GM23248 (cell line): ENCODE results near the gene ERBB4. TPM values are rescaled to one million over a fixed set of nuclear protein-coding genes. Genes with fewer than 3 reads are reported as not detected.
A peak's percentile ranks its signal among the peaks of the same experiment; 100 is the strongest.

Source experiments
- DNase-seq: peaks from one replicate; pipeline ENCODE4 v3.0.0-alpha.2; 2015
- H2AFZ ChIP-seq: fragments of 200-600 bp; sonication (generic); 2 replicates; pipeline ENCODE4 v1.6.1; 2016; ENCODE audit warnings: antibody characterized with exemption
- H3F3A ChIP-seq: fragments of 200-600 bp; sonication (generic); 2 replicates; pipeline ENCODE4 v1.6.1; 2016; ENCODE audit warnings: mild to moderate bottlenecking, antibody characterized with exemption, mixed run types; ENCODE audit not compliant: insufficient read depth
- H3K27ac ChIP-seq: fragments of 200-600 bp; sonication (generic); 2 replicates; pipeline ENCODE4 v1.5.1; 2016; ENCODE audit warnings: mild to moderate bottlenecking
- H3K27me3 ChIP-seq: fragments of 200-600 bp; sonication (generic); replicated peaks from 2 replicates; pipeline ENCODE4 v1.6.1; 2016; ENCODE audit warnings: mild to moderate bottlenecking; ENCODE audit not compliant: insufficient read depth
- H3K36me3 ChIP-seq: fragments of 200-600 bp; sonication (generic); 2 replicates; pipeline ENCODE4 v1.6.1; 2016; ENCODE audit warnings: low read depth, mild to moderate bottlenecking
- H3K4me1 ChIP-seq: fragments of 200-600 bp; sonication (generic); 2 replicates; pipeline ENCODE4 v1.6.1; 2016; ENCODE audit warnings: mild to moderate bottlenecking; ENCODE audit not compliant: insufficient read depth
- H3K4me2 ChIP-seq: fragments of 200-600 bp; sonication (generic); one replicate; pipeline ENCODE4 v1.6.1; 2016; ENCODE audit warnings: mild to moderate bottlenecking; ENCODE audit not compliant: unreplicated experiment
- H3K4me3 ChIP-seq: fragments of 200-600 bp; sonication (generic); 2 replicates; pipeline ENCODE4 v1.5.1; 2016; ENCODE audit warnings: mild to moderate bottlenecking
- H3K79me2 ChIP-seq: fragments of 200-600 bp; sonication (generic); 2 replicates; pipeline ENCODE4 v1.6.1; 2016; ENCODE audit warnings: mild to moderate bottlenecking; ENCODE audit not compliant: insufficient read depth
- H3K9ac ChIP-seq: fragments of 200-600 bp; sonication (generic); 2 replicates; pipeline ENCODE4 v1.6.1; 2016; ENCODE audit warnings: mild to moderate bottlenecking
- H3K9me2 ChIP-seq: fragments of 200-600 bp; sonication (generic); 2 replicates; pipeline ENCODE4 v1.6.1; 2016; ENCODE audit warnings: mixed run types, mild to moderate bottlenecking, moderate library complexity; ENCODE audit not compliant: insufficient read depth
- H3K9me3 ChIP-seq: fragments of 200-600 bp; sonication (generic); one replicate; pipeline ENCODE4 v1.6.1; 2017; ENCODE audit warnings: low read depth
- H4K20me1 ChIP-seq: fragments of 200-600 bp; sonication (generic); 2 replicates; pipeline ENCODE4 v1.6.0; 2016; ENCODE audit not compliant: insufficient read depth
- EZH2 ChIP-seq: fragments of 200-600 bp; sonication (generic); IDR thresholded peaks from 2 replicates; pipeline ENCODE4 v1.6.1; 2018; ENCODE audit warnings: antibody characterized with exemption, mild to moderate bottlenecking; ENCODE audit not compliant: insufficient read depth, poor library complexity, severe bottlenecking
- EZH2phosphoT487 ChIP-seq: fragments of 200-600 bp; sonication (generic); IDR thresholded peaks from 2 replicates; pipeline ENCODE4 v1.6.1; 2018; ENCODE audit warnings: antibody characterized with exemption, moderate library complexity, mild to moderate bottlenecking, low read depth; ENCODE audit not compliant: insufficient read depth
- WGBS, 2 experiments: methylation state at CpG; one replicate each; pipeline ENCODE4 v1.1.6; 2015 to 2017; ENCODE audit warnings: low lambda C conversion rate in 2 of 2, low coverage in 1 of 2; ENCODE audit errors: missing lambda C conversion rate in 2 of 2; 5-methylcytosine and 5-hydroxymethylcytosine counted together
- in situ Hi-C: fragments of 300-500 bp; cut with MboI; formaldehyde crosslinking; loops from 2 replicates; pipeline ENCODE4 v1.15.0; 2020
- polyA plus RNA-seq: library from polyadenylated mRNA; unstranded; fragments of >200 nt; fragmentation: Nextera tagmentation; extraction: Ambion mirVana; gene quantifications from 2 replicates; pipeline ENCODE4 v1.2.1, GENCODE V29; 2016
- total RNA-seq: library from RNA; depleted of rRNA; stranded (reverse); fragments of >200 nt; shearing (Covaris generic); gene quantifications from 2 replicates; pipeline ENCODE4 v1.2.3, GENCODE V29; 2014

Gene ERBB4
- total and polyA plus RNA-seq, 2 experiments from 2014 or later: not detected

GRCh38 chr2:212531499-212531898, 7.1 kb downstream of the ERBB4 start:
- H4K20me1 ChIP-seq: no peaks in the 10 kb centered on the region
- TF ChIP-seq EZH2phosphoT487: no peak
- no peak for TF ChIP-seq EZH2
- no peaks in the 10 kb centered on the region for H3K79me2 ChIP-seq
- peaks cover 13% of the 10 kb centered on the region for H3K27me3 ChIP-seq
- H3K27ac ChIP-seq: no peak overlapping the region
- 88 to 100% methylated on average over 1 of the region's 1 CpG for WGBS, 2 experiments
- H3K4me3 ChIP-seq: no peak overlapping the region
- no peaks in the 10 kb centered on the region for H3K9me3 ChIP-seq
- no peaks in the 10 kb centered on the region for H3F3A ChIP-seq
- H2AFZ ChIP-seq: no peak overlapping the region
- no peak for DNase-seq
- in situ Hi-C loops: loop anchor here (25.0 kb wide), 1 partner anchor 369 kb away; no protein-coding TSS in a partner anchor
- H3K4me2 ChIP-seq: no peak overlapping the region
- H3K9ac ChIP-seq: no peak overlapping the region
- H3K9me2 ChIP-seq: no peaks in the 10 kb centered on the region
- no peaks in the 10 kb centered on the region for H3K4me1 ChIP-seq
- H3K36me3 ChIP-seq: no peaks in the 10 kb centered on the region

DNA sequence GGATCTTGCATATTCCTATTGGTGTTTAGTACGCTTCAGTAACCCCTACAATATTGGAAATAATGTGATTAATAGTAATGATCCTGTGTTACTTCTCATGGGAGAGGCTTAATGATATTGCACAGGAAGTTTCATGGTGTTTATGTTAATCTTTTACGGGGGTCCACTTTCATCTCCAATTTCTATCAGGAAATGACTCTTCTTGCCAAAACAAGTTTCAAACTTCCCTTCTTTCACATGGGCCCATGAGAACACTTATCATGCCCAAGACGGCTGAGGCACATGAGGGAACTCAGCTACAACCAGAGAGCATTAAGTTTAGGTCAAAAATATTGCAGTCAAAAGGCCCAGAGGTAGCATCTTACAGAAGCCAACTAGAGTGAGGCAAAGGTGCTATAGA, 7.6 kb downstream of the ERBB4 start:
- 52 to 58% methylated on average over 3 of the region's 3 CpGs for WGBS, 2 experiments
- Histone ChIP-seq H3K27me3 (peaks cover 8% of the 10 kb centered on the region), H2AFZ (no peak overlapping the region), H3K9me2 (no peaks in the 10 kb centered on the region), H3K9me3 (no peaks in the 10 kb centered on the region), H3K4me1 (no peaks in the 10 kb centered on the region), H3K4me3 (no peak overlapping the region), H3K36me3 (no peaks in the 10 kb centered on the region), H3F3A (no peaks in the 10 kb centered on the region), H3K27ac (no peak overlapping the region), H3K9ac (no peak overlapping the region), H4K20me1 (no peaks in the 10 kb centered on the region), H3K4me2 (no peak overlapping the region), H3K79me2 (no peaks in the 10 kb centered on the region)
- in situ Hi-C loops: loop anchor here (25.0 kb wide), 1 partner anchor 369 kb away; no protein-coding TSS in a partner anchor
- DNase-seq: no peak
- TF ChIP-seq EZH2 (no peak), EZH2phosphoT487 (no peak)

GRCh38 chr2:212530373-212530772, 8.2 kb downstream of the ERBB4 start:
- TF ChIP-seq EZH2phosphoT487: no peak
- TF ChIP-seq EZH2: no peak
- Histone ChIP-seq H3K27me3 (peaks cover 1% of the 10 kb centered on the region), H3K4me1 (no peaks in the 10 kb centered on the region), H3K9ac (no peak overlapping the region), H2AFZ (no peak overlapping the region), H3K4me2 (no peak overlapping the region), H4K20me1 (no peaks in the 10 kb centered on the region), H3F3A (no peaks in the 10 kb centered on the region), H3K27ac (no peak overlapping the region), H3K36me3 (no peaks in the 10 kb centered on the region), H3K9me3 (no peaks in the 10 kb centered on the region), H3K4me3 (no peak overlapping the region), H3K79me2 (no peaks in the 10 kb centered on the region), H3K9me2 (no peaks in the 10 kb centered on the region)
- in situ Hi-C loops: loop anchor here (25.0 kb wide), 1 partner anchor 368 kb away; no protein-coding TSS in a partner anchor
- 56 to 59% methylated on average over 1 of the region's 1 CpG for WGBS, 2 experiments
- no peak for DNase-seq

DNA sequence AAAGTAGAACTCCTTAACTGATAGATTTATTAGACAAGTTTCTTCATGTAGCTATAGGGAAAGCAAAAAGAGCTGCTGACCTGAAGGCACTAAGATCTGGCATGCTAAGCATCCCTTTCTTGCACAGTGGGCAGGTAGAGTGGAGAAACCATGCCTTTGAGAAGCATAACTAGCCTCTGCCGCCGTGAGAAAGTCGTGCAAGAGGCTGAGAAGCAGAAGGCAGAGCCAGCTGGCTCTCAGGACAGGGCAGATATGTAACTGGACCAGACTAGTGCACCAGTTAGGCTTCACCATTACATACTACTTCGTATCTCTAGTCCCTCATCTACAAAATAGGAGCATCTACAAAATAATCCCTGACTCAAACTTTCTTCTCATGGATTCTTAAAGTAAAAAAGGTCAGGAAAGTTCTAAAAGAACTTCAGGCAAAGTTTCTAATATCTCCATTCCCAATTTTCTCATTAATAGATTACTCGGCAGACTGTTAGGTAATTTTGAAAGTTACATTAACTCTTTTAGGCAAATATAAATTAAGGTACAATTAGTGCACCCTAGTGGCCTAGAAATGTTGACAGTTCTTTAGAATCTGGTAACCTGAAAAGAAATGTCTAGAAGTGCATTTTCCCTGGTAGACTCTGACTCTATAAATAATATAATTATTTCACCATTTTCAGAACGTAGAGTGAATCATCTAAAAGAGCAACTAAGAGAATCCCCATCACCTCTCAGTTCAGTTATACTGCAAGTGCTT, 10.3 kb downstream of the ERBB4 start:
- H3K27ac ChIP-seq: no peak overlapping the region
- H4K20me1 ChIP-seq: no peaks in the 10 kb centered on the region
- no peak overlapping the region for H3K4me3 ChIP-seq
- no peaks in the 10 kb centered on the region for H3K9me3 ChIP-seq
- no peaks in the 10 kb centered on the region for H3K27me3 ChIP-seq
- H3K36me3 ChIP-seq: no peaks in the 10 kb centered on the region
- no peak for TF ChIP-seq EZH2phosphoT487
- TF ChIP-seq EZH2: no peak
- 50% methylated on average over 6 of the region's 6 CpGs for WGBS, 2 experiments
- peak; percentile 35 for DNase-seq
- no peak overlapping the region for H3K4me2 ChIP-seq
- in situ Hi-C loops: loop anchor here (25.0 kb wide), 1 partner anchor 366 kb away; no protein-coding TSS in a partner anchor
- no peaks in the 10 kb centered on the region for H3K9me2 ChIP-seq
- H3K79me2 ChIP-seq: no peaks in the 10 kb centered on the region
- no peaks in the 10 kb centered on the region for H3F3A ChIP-seq
- H2AFZ ChIP-seq: peak overlapping the region; percentile 8; the same call in 1 of the 2 replicates
- H3K4me1 ChIP-seq: no peaks in the 10 kb centered on the region
- H3K9ac ChIP-seq: no peak overlapping the region

GRCh38 chr2:212526059-212526458, 12.5 kb downstream of the ERBB4 start:
- WGBS, 2 experiments: 94 to 95% methylated on average over 1 of the region's 1 CpG
- Histone ChIP-seq H2AFZ (no peak overlapping the region), H3F3A (no peaks in the 10 kb centered on the region), H3K4me1 (no peaks in the 10 kb centered on the region), H3K27ac (no peak overlapping the region), H4K20me1 (no peaks in the 10 kb centered on the region), H3K9me3 (no peaks in the 10 kb centered on the region), H3K27me3 (no peaks in the 10 kb centered on the region), H3K4me2 (no peak overlapping the region), H3K79me2 (no peaks in the 10 kb centered on the region), H3K36me3 (no peaks in the 10 kb centered on the region), H3K4me3 (no peak overlapping the region), H3K9ac (no peak overlapping the region), H3K9me2 (no peaks in the 10 kb centered on the region)
- DNase-seq: no peak
- TF ChIP-seq EZH2phosphoT487: no peak
- no peak for TF ChIP-seq EZH2
- in situ Hi-C loops: loop anchor here (25.0 kb wide), 1 partner anchor 364 kb away; no protein-coding TSS in a partner anchor
